DOHH2 (cell line): Measurements from ENCODE around the gene BATF.

Experiments
- H3F3A ChIP-seq: fragments of 200-600 bp; sonication (generic), shearing (Covaris generic); 2 replicates; pipeline ENCODE4 v1.6.0; 2016; ENCODE audit warnings: antibody characterized with exemption, mild to moderate bottlenecking; ENCODE audit not compliant: control insufficient read depth, insufficient read depth
- H3K27ac ChIP-seq: fragments of 200-600 bp; sonication (generic); 2 replicates; pipeline ENCODE4 v1.5.1; 2014; ENCODE audit warnings: low read depth, mild to moderate bottlenecking, low read length, moderate library complexity
- H3K27me3 ChIP-seq: fragments of 200-600 bp; sonication (generic); 2 replicates; pipeline ENCODE4 v1.6.1; 2014; ENCODE audit warnings: mild to moderate bottlenecking, low read length, mixed read lengths; ENCODE audit not compliant: control insufficient read depth
- H3K36me3 ChIP-seq: fragments of 200-600 bp; sonication (generic); 2 replicates; pipeline ENCODE4 v1.6.1; 2014; ENCODE audit warnings: mild to moderate bottlenecking, low read length, moderate library complexity, mixed read lengths; ENCODE audit not compliant: control insufficient read depth
- H3K4me1 ChIP-seq: fragments of 200-600 bp; sonication (generic); 2 replicates; pipeline ENCODE4 v1.6.1; 2014; ENCODE audit warnings: mild to moderate bottlenecking, low read length, mixed read lengths; ENCODE audit not compliant: control insufficient read depth
- H3K4me2 ChIP-seq: fragments of 200-600 bp; sonication (generic); 2 replicates; pipeline ENCODE4 v1.6.0; 2014; ENCODE audit warnings: mild to moderate bottlenecking, low read length, moderate library complexity
- H3K4me3 ChIP-seq: fragments of 200-600 bp; sonication (generic); 2 replicates; pipeline ENCODE4 v1.5.1; 2014; ENCODE audit warnings: mild to moderate bottlenecking, low read length, mixed read lengths
- H3K79me2 ChIP-seq: fragments of 200-600 bp; sonication (generic); 2 replicates; pipeline ENCODE4 v1.6.1; 2014; ENCODE audit warnings: mild to moderate bottlenecking, low read length, mixed read lengths; ENCODE audit not compliant: control insufficient read depth
- H3K9me2 ChIP-seq: fragments of 200-600 bp; sonication (generic); replicated peaks from 2 replicates; pipeline ENCODE4 v1.6.1; 2014; ENCODE audit warnings: mild to moderate bottlenecking, low read length, mixed read lengths; ENCODE audit not compliant: control insufficient read depth
- H3K9me3 ChIP-seq: fragments of 200-600 bp; sonication (generic); 2 replicates; pipeline ENCODE4 v1.6.1; 2014; ENCODE audit warnings: antibody characterized with exemption, low read length, mixed read lengths; ENCODE audit not compliant: control insufficient read depth, insufficient read depth
- H4K20me1 ChIP-seq: fragments of 200-600 bp; sonication (generic); 2 replicates; pipeline ENCODE4 v1.6.0; 2014; ENCODE audit warnings: low read depth, mild to moderate bottlenecking, antibody characterized with exemption, low read length, moderate library complexity; ENCODE audit not compliant: control insufficient read depth, insufficient read depth
- EZH2phosphoT487 ChIP-seq: fragments of 200-600 bp; sonication (generic); IDR thresholded peaks from 2 replicates; pipeline ENCODE4 v1.6.1; 2017; ENCODE audit warnings: borderline replicate concordance, mild to moderate bottlenecking, antibody characterized with exemption, low read length, moderate library complexity, mixed read lengths
- TF ChIP-seq, protein P1 (sequence below): fragments of 200-600 bp; sonication (generic); IDR thresholded peaks from one replicate; pipeline ENCODE4 v1.5.1; 2014; ENCODE audit warnings: antibody characterized with exemption, mild to moderate bottlenecking, low read depth, low read length; ENCODE audit not compliant: poor library complexity, severe bottlenecking

BATF gene

DNA sequence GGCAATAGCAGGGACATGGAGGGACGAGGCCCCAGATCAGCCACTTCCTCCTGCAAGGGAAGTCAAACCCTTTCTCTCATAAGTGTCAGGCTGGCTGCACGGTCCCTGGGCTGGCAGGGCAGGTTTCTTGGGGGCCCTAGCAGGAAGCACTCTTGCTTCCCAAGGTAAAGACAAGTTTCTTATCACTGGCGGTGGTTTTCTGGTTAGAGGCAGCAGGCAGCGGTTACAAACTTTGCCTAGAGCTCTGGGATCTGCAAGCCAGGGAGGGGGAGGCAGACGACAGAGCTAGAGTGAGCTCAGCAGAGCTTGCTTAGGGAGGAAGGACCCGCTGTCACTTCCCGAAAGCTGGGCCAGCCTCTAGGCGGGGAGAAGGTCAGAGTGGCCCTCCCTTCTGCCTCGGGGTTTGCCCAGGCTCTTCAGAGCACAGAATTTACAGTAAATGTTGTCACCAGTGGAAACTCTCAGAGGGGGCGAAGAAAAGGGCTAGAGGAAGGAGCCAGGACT is 20.4 kb downstream of the BATF start:
- no peaks in the 10 kb centered on the region for H3K9me2 ChIP-seq
- peak overlapping the region; percentile 33 for H3K4me2 ChIP-seq
- TF ChIP-seq, protein P1, sequence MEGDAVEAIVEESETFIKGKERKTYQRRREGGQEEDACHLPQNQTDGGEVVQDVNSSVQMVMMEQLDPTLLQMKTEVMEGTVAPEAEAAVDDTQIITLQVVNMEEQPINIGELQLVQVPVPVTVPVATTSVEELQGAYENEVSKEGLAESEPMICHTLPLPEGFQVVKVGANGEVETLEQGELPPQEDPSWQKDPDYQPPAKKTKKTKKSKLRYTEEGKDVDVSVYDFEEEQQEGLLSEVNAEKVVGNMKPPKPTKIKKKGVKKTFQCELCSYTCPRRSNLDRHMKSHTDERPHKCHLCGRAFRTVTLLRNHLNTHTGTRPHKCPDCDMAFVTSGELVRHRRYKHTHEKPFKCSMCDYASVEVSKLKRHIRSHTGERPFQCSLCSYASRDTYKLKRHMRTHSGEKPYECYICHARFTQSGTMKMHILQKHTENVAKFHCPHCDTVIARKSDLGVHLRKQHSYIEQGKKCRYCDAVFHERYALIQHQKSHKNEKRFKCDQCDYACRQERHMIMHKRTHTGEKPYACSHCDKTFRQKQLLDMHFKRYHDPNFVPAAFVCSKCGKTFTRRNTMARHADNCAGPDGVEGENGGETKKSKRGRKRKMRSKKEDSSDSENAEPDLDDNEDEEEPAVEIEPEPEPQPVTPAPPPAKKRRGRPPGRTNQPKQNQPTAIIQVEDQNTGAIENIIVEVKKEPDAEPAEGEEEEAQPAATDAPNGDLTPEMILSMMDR = no peak
- TF ChIP-seq EZH2phosphoT487 = no peak
- peaks cover 40% of the 10 kb centered on the region for H3K27me3 ChIP-seq
- no peak overlapping the region for H3K4me3 ChIP-seq
- H4K20me1 ChIP-seq = no peaks in the 10 kb centered on the region
- no peak overlapping the region for H3K27ac ChIP-seq
- no peaks in the 10 kb centered on the region for H3K36me3 ChIP-seq
- peaks cover 10% of the 10 kb centered on the region for H3K4me1 ChIP-seq
- no peaks in the 10 kb centered on the region for H3F3A ChIP-seq
- H3K79me2 ChIP-seq = no peaks in the 10 kb centered on the region
- H3K9me3 ChIP-seq = no peaks in the 10 kb centered on the region

DNA sequence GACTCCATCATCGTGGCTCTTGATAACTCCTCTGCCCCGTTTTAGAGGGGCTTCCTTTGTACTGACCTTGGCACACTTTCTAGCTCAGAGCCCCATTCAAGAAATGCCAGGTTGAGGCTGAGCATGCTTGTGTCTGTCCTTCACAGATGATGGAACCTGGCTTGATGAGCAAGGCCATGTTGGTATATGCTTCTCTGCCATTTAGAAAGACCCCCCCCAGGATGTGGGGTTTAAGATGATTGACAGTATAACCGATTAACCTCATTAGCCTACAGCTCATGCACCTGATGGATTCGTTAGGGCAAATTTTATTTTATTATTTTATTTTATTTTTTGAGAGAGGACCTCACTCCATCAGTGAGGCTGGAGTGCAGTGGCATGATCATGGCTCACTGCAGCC is 21.0 kb downstream of the BATF start:
- TF ChIP-seq, protein P1 = no peak
- no peak for TF ChIP-seq EZH2phosphoT487
- Histone ChIP-seq H3K9me3 (no peaks in the 10 kb centered on the region), H3K27me3 (peaks cover 46% of the 10 kb centered on the region), H3K36me3 (no peaks in the 10 kb centered on the region), H4K20me1 (no peaks in the 10 kb centered on the region), H3K79me2 (no peaks in the 10 kb centered on the region), H3K27ac (no peak overlapping the region), H3K4me1 (peaks cover 10% of the 10 kb centered on the region), H3K4me2 (peak overlapping the region; percentile 33; the same call in 1 of the 2 replicates), H3F3A (no peaks in the 10 kb centered on the region), H3K9me2 (no peaks in the 10 kb centered on the region), H3K4me3 (no peak overlapping the region)

DNA sequence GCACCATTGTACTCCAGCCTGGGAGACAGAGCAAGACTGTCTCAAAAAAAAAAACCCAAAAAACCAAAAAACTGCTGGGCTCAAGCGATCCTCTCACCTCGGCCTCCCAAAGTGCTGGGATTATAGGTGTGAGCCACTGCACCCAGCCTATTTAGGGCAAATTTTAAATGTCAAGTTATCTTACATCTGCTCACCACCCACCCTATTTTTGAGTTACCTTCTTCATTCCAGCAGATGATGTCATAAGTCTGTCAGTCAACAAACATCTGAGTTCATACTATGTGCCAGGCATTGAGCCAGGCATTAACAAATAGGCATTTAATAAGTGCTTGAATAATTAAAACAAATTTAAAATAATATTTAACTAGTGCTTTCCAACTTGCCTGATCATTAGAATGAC is 21.5 kb downstream of the BATF start:
- no peaks in the 10 kb centered on the region for H3F3A ChIP-seq
- H3K27me3 ChIP-seq = peaks cover 51% of the 10 kb centered on the region
- H3K9me2 ChIP-seq = no peaks in the 10 kb centered on the region
- H3K4me2 ChIP-seq = no peak overlapping the region
- H3K79me2 ChIP-seq = no peaks in the 10 kb centered on the region
- no peaks in the 10 kb centered on the region for H4K20me1 ChIP-seq
- peaks cover 10% of the 10 kb centered on the region for H3K4me1 ChIP-seq
- H3K27ac ChIP-seq = no peak overlapping the region
- no peaks in the 10 kb centered on the region for H3K9me3 ChIP-seq
- TF ChIP-seq, protein P1 = no peak
- no peak for TF ChIP-seq EZH2phosphoT487
- H3K4me3 ChIP-seq = no peak overlapping the region
- no peaks in the 10 kb centered on the region for H3K36me3 ChIP-seq
